Adipose tissue (tissue), 3 donors: ENCODE measurements around the gene HARBI1. TPM values are rescaled to one million over a fixed set of nuclear protein-coding genes. Genes with fewer than 3 reads are reported as not detected.
A peak's percentile ranks its signal among the peaks of the same experiment; 100 is the strongest.

Experiments
- H3K27ac ChIP-seq: one replicate; pipeline ENCODE4 v1.5.1; 2013; ENCODE audit warnings: low read depth, low read length
- WGBS, 3 donors: extraction: QIAGEN DNeasy Blood & Tissue Kit; methylation state at CpG; one replicate each; pipeline ENCODE4 v1.1.7; 2013; 5-methylcytosine and 5-hydroxymethylcytosine counted together
- polyA plus RNA-seq, 3 donors: library from polyadenylated mRNA; stranded (reverse); fragments of 200-250 nt; gene quantifications; one replicate each; pipeline ENCODE4 v1.2.3, GENCODE V29; 2013
- donor health status: healthy with polysubstance abuse.
- donor health status: Bipolar disorder and iron deficiency.
- donor health status: healthy.

HARBI1 gene
- polyA plus RNA-seq = 1 to 10 TPM; 1.7 to 3.1 (median 2.5) TPM

- peak within 1 kb of the TSS; percentile 74 for H3K27ac ChIP-seq
- 0% methylated on average over 66 to 72 of the region's 72 CpGs for WGBS, 3 donors
These were observed at the start of gene HARBI1, which contains the start of gene ATG13 for GRCh38 chr11:46617134-46617971. Gene HARBI1 (minus strand): TSS chr11:46617227. CDS start chr11:46616237, 990 bp downstream. Gene ATG13 (plus strand): TSS chr11:46617553. CDS start chr11:46644292, 26,739 bp downstream.

GRCh38 chr11:46666516-46666915 lies 49.5 kb upstream of the HARBI1 start:
- no peak overlapping the region for H3K27ac ChIP-seq
- 53 to 65% (median 55%) methylated on average over 5 of the region's 5 CpGs for WGBS, 3 donors

GRCh38 chr11:46665356-46665755 lies 48.3 kb upstream of the HARBI1 start:
- H3K27ac ChIP-seq = no peak overlapping the region
- WGBS, 3 donors = 80 to 90% (median 85%) methylated on average over 1 of the region's 1 CpG

- 64 to 76% (median 71%) methylated on average over 6 of the region's 6 CpGs for WGBS, 3 donors
- H3K27ac ChIP-seq = no peak overlapping the region
These were observed 47.6 kb upstream of the HARBI1 start for GRCh38 chr11:46664612-46665011.

GRCh38 chr11:46663277-46663940 lies 46.4 kb upstream of the HARBI1 start:
- WGBS, 3 donors = 81 to 84% (median 84%) methylated on average over 4 of the region's 4 CpGs
- H3K27ac ChIP-seq = no peak overlapping the region

GRCh38 chr11:46662366-46662765 lies 45.3 kb upstream of the HARBI1 start:
- H3K27ac ChIP-seq = no peak overlapping the region

GRCh38 chr11:46661836-46662235 lies 44.8 kb upstream of the HARBI1 start:
- H3K27ac ChIP-seq = no peak overlapping the region

GRCh38 chr11:46659908-46660307 lies 42.9 kb upstream of the HARBI1 start:
- 50 to 78% (median 58%) methylated on average over 1 of the region's 1 CpG for WGBS, 3 donors
- no peak overlapping the region for H3K27ac ChIP-seq

- 54 to 88% (median 55%) methylated on average over 4 of the region's 4 CpGs for WGBS, 3 donors
- H3K27ac ChIP-seq = no peak overlapping the region
These were observed 41.2 kb upstream of the HARBI1 start for GRCh38 chr11:46658259-46658658.

- 87 to 96% (median 92%) methylated on average over 3 of the region's 3 CpGs for WGBS, 3 donors
- H3K27ac ChIP-seq = no peak overlapping the region
These were observed 40.2 kb upstream of the HARBI1 start for GRCh38 chr11:46657186-46657585.

GRCh38 chr11:46655631-46656030 lies 38.6 kb upstream of the HARBI1 start:
- WGBS, 3 donors = 78 to 92% (median 85%) methylated on average over 4 of the region's 4 CpGs
- H3K27ac ChIP-seq = no peak overlapping the region

GRCh38 chr11:46649180-46649738 lies 32.2 kb upstream of the HARBI1 start:
- H3K27ac ChIP-seq = no peak overlapping the region
- 53 to 79% (median 56%) methylated on average over 2 of the region's 2 CpGs for WGBS, 3 donors

GRCh38 chr11:46643986-46644385 lies 27.0 kb upstream of the HARBI1 start:
- no peak overlapping the region for H3K27ac ChIP-seq

- no peak overlapping the region for H3K27ac ChIP-seq
- 80 to 99% (median 99%) methylated on average over 3 of the region's 3 CpGs for WGBS, 3 donors
These were observed 26.5 kb upstream of the HARBI1 start for GRCh38 chr11:46643531-46643930.

- WGBS, 3 donors = 74 to 89% (median 84%) methylated on average over 8 of the region's 8 CpGs
- no peak overlapping the region for H3K27ac ChIP-seq
These were observed 25.8 kb upstream of the HARBI1 start for GRCh38 chr11:46642627-46643335.

GRCh38 chr11:46641639-46642038 lies 24.6 kb upstream of the HARBI1 start:
- WGBS, 3 donors = 80 to 93% (median 89%) methylated on average over 3 of the region's 3 CpGs
- H3K27ac ChIP-seq = no peak overlapping the region

- WGBS, 3 donors = 86 to 93% (median 93%) methylated on average over 6 of the region's 6 CpGs
- no peak overlapping the region for H3K27ac ChIP-seq
These were observed 23.2 kb upstream of the HARBI1 start for GRCh38 chr11:46640036-46640788.

- WGBS, 3 donors = 83 to 96% (median 88%) methylated on average over 7 of the region's 7 CpGs
These were observed 22.3 kb upstream of the HARBI1 start for GRCh38 chr11:46639197-46639839.

More at GRCh38 chr11:46639197-46639839, 22.3 kb upstream of the HARBI1 start:
- H3K27ac ChIP-seq = no peak overlapping the region
